K562 treated with DMSO at 1 percent for 4 hours (cell line): ENCODE measurements around the gene ARMH2. TPM values are rescaled to one million over a fixed set of nuclear protein-coding genes. Genes with fewer than 3 reads are reported as not detected.

Experiments
- total RNA-seq: library from RNA; unstranded; fragments of 300-600 nt; gene quantifications from 2 replicates; pipeline ENCODE4 v1.2.3, GENCODE V29; 2022; ENCODE audit not compliant: insufficient read depth

ARMH2 gene
- total RNA-seq, result not detected in 2 replicates

GRCh38 chr6:24798740-24799540, at the start of gene ARMH2:
ARMH2 (minus strand) TSS chr6:24798917; CDS start chr6:24798857, 60 bp downstream.

GRCh38 chr6:24774696-24775519, 23.8 kb downstream of the ARMH2 start, which contains the start of gene GMNN:
GMNN (plus strand) TSS chr6:24774937; CDS start chr6:24777247, 2,310 bp downstream.

Other genes with a start within 250 kb of the ARMH2 start
- not detected in 2 replicates for gene KIAA0319, start 152.7 kb downstream of the ARMH2 start, total RNA-seq
- gene TDP2, start 132.0 kb downstream of the ARMH2 start, total RNA-seq, result 29.3 and 32.2 TPM in 2 replicates
- gene ACOT13, start 131.8 kb downstream of the ARMH2 start, total RNA-seq, result 14.2 and 17.3 TPM in 2 replicates
- gene C6orf62, start 79.8 kb downstream of the ARMH2 start, total RNA-seq, result 58.3 and 62.6 TPM in 2 replicates
- gene GMNN, start 24.0 kb downstream of the ARMH2 start, total RNA-seq, result 123 and 132 TPM in 2 replicates
- gene RIPOR2, start 137.0 kb upstream of the ARMH2 start, total RNA-seq, result 1.1 TPM in 1 of 2 replicates, not detected in the other